ENCODE data around the gene FBXL7.

The FBXL7 gene

DNA sequence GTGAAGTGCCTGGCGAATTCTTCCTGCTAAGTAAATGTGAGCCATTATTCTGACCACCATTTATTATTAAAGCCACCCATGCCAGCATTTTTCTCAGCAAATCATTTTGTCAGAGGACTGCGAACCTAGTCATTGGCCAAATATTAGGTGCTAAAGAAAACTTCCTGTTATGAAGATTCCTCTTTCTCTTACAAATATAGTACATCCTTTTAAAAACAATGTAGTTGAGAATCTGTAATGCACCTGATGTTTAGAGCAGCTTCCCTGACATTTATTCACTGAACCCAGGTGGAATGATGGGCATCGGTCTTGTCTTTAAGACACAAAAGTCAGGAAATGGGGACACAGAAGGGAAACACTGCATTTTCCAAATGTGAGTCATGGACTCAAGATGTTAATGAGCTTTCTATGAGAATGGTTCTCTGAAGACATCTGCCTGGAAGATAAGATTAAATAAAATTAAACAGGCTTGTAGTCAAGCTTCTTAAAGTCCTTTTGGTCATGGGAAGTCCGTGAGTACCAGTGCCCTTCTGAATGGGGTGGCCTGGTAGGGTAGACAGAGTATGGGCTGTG lies 290.6 kb downstream of the FBXL7 start:
- TF ChIP-seq CTCF (IDR thresholded peaks at IDR 0.05; ENCODE audit: borderline replicate concordance, control extremely low read depth, extremely low read depth, insufficient read depth, missing control alignments), result no peak
- in situ Hi-C loops (cut with MboI; ENCODE audit: low sequenced_read_pairs, unreplicated experiment), result no loop called here
- no peak for DNase-seq (ENCODE audit: low spot score)

GRCh38 chr5:15791274-15791673 lies 291.3 kb downstream of the FBXL7 start:
- in situ Hi-C loops (cut with MboI; ENCODE audit: low sequenced_read_pairs, unreplicated experiment), result no loop called here
- no peak for DNase-seq (ENCODE audit: low spot score)
- no peak for TF ChIP-seq CTCF (IDR thresholded peaks at IDR 0.05; ENCODE audit: borderline replicate concordance, control extremely low read depth, extremely low read depth, insufficient read depth, missing control alignments)

DNA sequence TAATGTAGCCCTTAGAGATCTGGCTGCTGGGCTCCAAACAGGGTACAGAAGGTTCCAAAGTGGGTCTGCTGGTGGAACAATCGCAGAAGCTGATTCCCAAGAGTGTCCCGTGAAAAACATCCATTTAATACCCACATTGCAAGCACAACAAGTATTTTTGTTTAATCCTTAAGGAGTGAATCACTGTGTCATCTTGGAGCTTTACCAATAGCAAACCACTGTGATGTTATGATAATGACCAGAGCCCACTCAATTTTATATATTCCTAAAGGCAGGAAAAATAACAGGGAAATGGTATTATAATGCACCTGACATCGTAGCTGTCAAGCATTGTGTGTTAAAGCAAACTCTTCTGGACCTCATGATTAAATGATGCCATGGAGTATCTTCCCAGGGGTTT lies 291.9 kb downstream of the FBXL7 start:
- DNase-seq (ENCODE audit: low spot score), result no peak
- TF ChIP-seq CTCF (IDR thresholded peaks at IDR 0.05; ENCODE audit: borderline replicate concordance, control extremely low read depth, extremely low read depth, insufficient read depth, missing control alignments), result no peak
- in situ Hi-C loops (cut with MboI; ENCODE audit: low sequenced_read_pairs, unreplicated experiment), result no loop called here

DNA sequence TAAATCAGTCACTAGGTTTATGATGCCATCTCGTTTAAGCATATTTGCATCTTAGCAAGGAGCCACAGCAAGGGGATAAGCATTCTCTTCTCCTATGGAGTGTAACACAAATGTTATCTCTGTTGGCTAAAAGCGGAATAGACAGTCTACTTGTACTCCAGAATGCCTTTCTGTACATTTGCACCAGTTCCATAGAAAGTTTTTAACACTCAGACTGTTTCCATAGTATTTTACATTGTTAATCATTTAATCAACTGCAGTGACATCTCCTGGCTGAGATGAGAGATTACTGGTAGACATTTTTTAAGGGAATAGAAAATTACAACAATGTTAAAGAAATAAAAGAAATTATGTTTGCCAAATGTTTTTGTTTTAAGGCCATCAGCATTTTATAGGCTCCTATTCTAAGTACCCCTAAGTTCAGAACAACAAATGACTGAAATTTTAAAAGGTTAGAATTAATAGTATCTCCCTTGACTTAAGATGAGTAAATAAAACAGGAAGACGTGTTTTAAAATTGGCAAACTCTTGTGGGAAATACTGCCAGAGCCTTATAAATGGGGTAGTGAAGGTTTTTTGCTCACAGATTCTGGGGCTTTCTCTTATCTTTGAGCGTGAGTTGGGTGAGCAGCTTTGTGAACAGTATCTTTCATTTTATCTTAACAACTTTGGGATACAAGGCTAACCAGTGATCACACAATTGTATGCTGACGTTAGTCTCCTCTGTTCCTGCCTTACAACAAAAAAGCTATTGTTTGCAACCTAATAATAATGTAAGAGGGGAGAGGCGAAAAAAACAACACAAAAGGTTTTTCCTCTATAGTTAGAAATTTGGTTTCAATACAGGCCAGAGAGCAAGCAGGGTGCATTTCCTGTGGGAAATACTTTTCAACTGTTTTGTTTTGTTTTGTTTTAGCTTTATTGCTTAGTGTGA lies 294.3 kb downstream of the FBXL7 start:
- no peak for DNase-seq (ENCODE audit: low spot score)
- no peak for TF ChIP-seq CTCF (IDR thresholded peaks at IDR 0.05; ENCODE audit: borderline replicate concordance, control extremely low read depth, extremely low read depth, insufficient read depth, missing control alignments)
- in situ Hi-C loops (cut with MboI; ENCODE audit: low sequenced_read_pairs, unreplicated experiment), result no loop called here

DNA sequence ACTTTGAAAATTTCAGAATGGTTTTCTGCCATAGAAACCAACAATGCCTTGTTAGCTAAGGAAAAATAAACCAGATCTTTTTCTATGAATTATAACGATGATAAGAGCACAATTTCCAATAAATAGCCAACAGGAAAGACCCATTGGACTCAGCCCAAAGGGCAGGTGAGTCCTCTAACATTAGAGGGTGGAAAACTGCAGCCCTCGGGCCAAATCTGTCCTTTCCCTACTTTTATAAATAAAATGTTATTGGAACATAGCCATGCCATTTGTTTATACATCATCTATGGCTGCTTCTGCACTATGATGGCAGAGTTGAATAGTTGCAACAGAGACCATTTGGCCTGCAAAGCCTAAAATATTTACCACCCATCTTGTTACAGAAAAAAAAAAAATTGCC lies 296.1 kb downstream of the FBXL7 start:
- in situ Hi-C loops (cut with MboI; ENCODE audit: low sequenced_read_pairs, unreplicated experiment), result no loop called here
- no peak for TF ChIP-seq CTCF (IDR thresholded peaks at IDR 0.05; ENCODE audit: borderline replicate concordance, control extremely low read depth, extremely low read depth, insufficient read depth, missing control alignments)
- no peak for DNase-seq (ENCODE audit: low spot score)

- in situ Hi-C loops (cut with MboI; ENCODE audit: low sequenced_read_pairs, unreplicated experiment), result no loop called here
- DNase-seq (ENCODE audit: low spot score), result no peak
- no peak for TF ChIP-seq CTCF (IDR thresholded peaks at IDR 0.05; ENCODE audit: borderline replicate concordance, control extremely low read depth, extremely low read depth, insufficient read depth, missing control alignments)
Observed at GRCh38 chr5:15796557-15796956, 296.6 kb downstream of the FBXL7 start.
